HCT116 (cell line): ENCODE data around the gene LRRFIP1.

Experiments
- CEBPB ChIP-seq: IDR thresholded peaks from 2 replicates; pipeline ENCODE4 v1.6.1; 2012; ENCODE audit warnings: low read depth
- CTCF ChIP-seq, 3 experiments: fragments of 200-600 bp in 1 of 3; sonication (generic) in 1 of 3; IDR thresholded peaks in 2 of 3; conservative IDR thresholded peaks in 1 of 3; 2 replicates each; pipeline ENCODE4 v1.5.1; 2012 to 2017; ENCODE audit warnings: low read depth in 2 of 3, low read length in 2 of 3, antibody characterized with exemption in 1 of 3, borderline replicate concordance in 1 of 3, control low read depth in 1 of 3, mild to moderate bottlenecking in 1 of 3, mixed read lengths in 1 of 3, mixed run types in 1 of 3, moderate library complexity in 1 of 3; ENCODE audit not compliant: insufficient read depth in 1 of 3
- EZH2 ChIP-seq: fragments of 200-600 bp; sonication (generic); IDR thresholded peaks from 2 replicates; pipeline ENCODE4 v1.6.1; 2017; ENCODE audit warnings: antibody characterized with exemption, mixed run types
- EZH2phosphoT487 ChIP-seq: fragments of 200-600 bp; IDR thresholded peaks from 2 replicates; pipeline ENCODE4 v1.6.1; 2018; ENCODE audit warnings: antibody characterized with exemption, borderline replicate concordance
- POLR2A ChIP-seq: IDR thresholded peaks from 2 replicates; pipeline ENCODE4 v1.7.0; 2011; ENCODE audit warnings: borderline replicate concordance; ENCODE audit not compliant: insufficient read depth, insufficient read length; ENCODE audit errors: extremely low read depth
- SP1 ChIP-seq: IDR thresholded peaks from 2 replicates; pipeline ENCODE4 v1.6.1; 2012; ENCODE audit warnings: low read depth
- YY1 ChIP-seq: IDR thresholded peaks from 2 replicates; pipeline ENCODE4 v1.6.1; 2011; ENCODE audit warnings: low read length, low read depth, moderate library complexity, mild to moderate bottlenecking; ENCODE audit not compliant: insufficient replicate concordance; ENCODE audit errors: extremely low read depth
- ZNF274 ChIP-seq: fragments of 200-500 bp; sonication (Bioruptor generic); IDR thresholded peaks from 2 replicates; pipeline ENCODE4 v1.6.1; 2014; ENCODE audit warnings: mild to moderate bottlenecking, low read depth, low read length, inconsistent platforms
- TF ChIP-seq, protein P1 (sequence below): IDR thresholded peaks from 2 replicates; pipeline ENCODE4 v1.6.1; 2012

- no peak for TF ChIP-seq CTCF (IDR thresholded peaks at IDR 0.05 in 2 of 3, conservative IDR thresholded peaks at IDR 0.05 in 1 of 3; ENCODE audit: borderline replicate concordance in 1 of 3, insufficient read depth in 1 of 3, low read depth in 2 of 3, low read length in 2 of 3)
- TF ChIP-seq EZH2phosphoT487: no peak
- no peak for TF ChIP-seq YY1
- TF ChIP-seq POLR2A: no peak
- TF ChIP-seq CEBPB: no peak
- TF ChIP-seq EZH2: no peak
- TF ChIP-seq ZNF274: no peak
- TF ChIP-seq, protein P1, sequence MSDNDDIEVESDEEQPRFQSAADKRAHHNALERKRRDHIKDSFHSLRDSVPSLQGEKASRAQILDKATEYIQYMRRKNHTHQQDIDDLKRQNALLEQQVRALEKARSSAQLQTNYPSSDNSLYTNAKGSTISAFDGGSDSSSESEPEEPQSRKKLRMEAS: no peak
- TF ChIP-seq SP1: no peak
These were observed 4.6 kb downstream of the LRRFIP1 start for GRCh38 chr2:237631801-237632585.
